ENCODE measurements around the gene SPDYE2B.
"Not testable (repeated sequence)": the region's sequence is repeated elsewhere in the genome, so short reads cannot be mapped to it uniquely, and the experiment has no call there.

The SPDYE2B gene

DNA sequence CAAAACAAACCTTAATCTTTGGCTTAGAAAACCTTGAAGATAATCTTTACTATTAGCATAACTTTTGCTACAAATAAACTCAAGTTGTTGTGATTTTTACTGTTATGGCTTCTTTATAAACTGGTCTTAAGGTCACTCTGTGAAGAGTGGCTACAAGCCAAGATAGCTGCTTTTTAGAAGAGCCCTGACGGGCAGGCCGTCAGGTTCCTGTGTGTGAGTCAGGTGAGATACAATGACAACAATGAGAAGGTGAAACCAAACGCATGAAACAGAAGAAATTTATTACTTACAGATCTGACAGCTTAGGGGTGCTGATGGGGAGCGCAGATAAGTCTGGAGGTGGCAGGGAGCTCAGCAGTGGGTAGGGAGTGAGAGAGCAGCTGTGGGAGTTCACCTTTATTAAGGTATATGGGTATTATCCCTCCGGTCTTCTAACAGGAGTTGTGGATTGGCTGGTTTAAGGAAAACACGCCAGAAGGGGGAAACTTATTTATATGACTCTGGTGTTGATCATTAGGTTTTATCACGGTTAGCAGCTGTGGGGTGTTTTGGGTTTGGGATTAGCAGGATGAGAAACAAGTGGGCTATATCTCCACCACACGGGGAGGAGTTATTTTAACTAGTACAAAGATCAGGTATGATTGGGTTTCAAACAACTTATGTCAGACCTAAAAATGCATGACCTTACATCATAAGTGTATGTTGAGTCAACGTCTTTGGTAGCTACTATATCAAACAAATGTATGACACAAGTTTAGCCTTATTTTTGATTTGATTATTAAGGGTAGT lies 49.0 kb downstream of the SPDYE2B start:
- not testable (repeated sequence) for DNase-seq (ENCODE audit: low spot score)
